NCI-H82 (cell line): ENCODE measurements around the gene FGD6.

Experiments
- DNase-seq: peaks from one replicate; lab custom pipeline; 2025; lab: John Stamatoyannopoulos, UW

FGD6 gene

DNA sequence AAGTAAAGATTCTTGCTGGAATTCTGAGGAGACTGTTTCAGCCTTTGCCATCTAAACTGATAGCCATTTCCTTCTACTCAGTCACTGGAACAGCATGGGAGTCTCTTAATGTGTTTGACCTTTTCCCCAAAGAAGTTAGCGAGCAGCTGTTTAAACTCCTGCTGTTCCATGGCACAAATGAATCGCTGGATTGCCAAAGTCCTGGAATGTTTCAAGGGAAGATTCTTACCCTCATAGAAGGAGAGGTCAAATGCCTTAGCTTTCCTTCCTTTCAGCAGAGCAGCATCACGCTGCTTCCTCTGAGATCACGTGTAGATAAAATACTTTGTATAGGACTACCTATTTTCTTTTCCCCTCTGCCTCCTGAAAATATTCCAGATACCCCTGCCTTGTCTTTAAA lies 133.3 kb downstream of the FGD6 start:
- DNase-seq, result peak; percentile 8

- DNase-seq, result no peak
These were observed 133.8 kb downstream of the FGD6 start for GRCh38 chr12:95083471-95083870.

DNA sequence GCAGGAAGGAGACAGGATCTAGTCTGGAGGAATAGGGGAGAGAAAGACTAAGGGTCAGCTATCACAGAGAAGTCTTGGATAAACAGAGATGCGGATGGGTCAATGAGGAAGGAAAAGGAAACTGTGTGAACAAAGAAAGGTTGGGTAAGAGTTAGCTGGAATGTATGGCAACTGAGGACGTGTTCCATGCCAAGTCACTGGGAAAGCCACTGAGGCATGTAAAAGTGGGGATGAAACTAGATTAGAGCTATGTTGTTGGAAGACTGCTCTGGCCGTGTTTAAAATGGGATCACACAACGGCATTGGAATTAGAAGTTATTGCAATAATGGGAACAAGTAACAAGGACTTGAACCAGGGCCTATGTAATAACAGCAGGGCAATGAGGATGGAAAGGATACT lies 139.9 kb downstream of the FGD6 start:
- no peak for DNase-seq

DNA sequence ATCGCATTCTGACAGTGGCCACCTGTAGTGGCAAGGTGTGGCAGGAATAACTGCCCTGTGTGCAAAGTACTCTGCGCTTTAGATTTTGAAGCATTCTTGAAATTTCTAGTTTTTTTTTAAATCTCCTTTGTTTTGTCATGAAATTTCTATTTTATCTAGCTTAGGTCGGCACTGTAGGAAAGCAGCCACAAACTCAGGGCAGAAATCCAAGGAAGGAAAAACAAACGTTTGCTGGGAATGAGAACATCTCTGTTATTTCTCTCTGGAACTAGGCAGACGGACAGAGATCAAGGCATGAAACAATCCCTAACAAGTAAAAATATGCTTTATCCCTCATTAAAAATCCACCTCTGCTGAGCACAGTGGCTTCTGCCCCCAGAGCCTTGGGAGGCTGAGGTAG lies 142.5 kb downstream of the FGD6 start:
- no peak for DNase-seq

- DNase-seq, result no peak
These were observed 143.4 kb downstream of the FGD6 start for GRCh38 chr12:95073698-95074520.

GRCh38 chr12:95072900-95073697 lies 144.2 kb downstream of the FGD6 start, which contains the start of gene NR2C1:
NR2C1 (minus strand) TSS chr12:95073618; CDS start chr12:95067384, 6,234 bp downstream.
- peak; percentile 98 for DNase-seq

DNA sequence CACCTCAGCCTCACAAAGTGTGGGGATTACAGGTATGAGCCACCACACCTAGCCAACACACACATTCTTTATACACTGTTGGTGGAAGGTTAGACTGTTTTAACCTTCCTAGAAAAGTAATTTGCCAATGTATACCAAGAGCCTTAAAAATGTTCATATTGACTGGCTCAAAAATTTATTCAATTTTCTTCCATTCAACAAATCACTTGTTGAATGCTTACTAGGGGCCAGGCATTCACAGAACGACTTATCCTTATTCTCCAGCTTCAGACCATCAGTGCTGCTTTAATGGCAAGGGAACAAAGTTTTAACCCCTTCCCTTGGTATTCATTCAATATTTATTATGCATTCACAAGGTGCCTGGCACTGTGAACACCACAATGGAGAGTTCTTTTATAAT lies 146.9 kb downstream of the FGD6 start:
- no peak for DNase-seq

- DNase-seq, result no peak
These were observed 151.0 kb downstream of the FGD6 start for GRCh38 chr12:95066091-95066855.

GRCh38 chr12:95060951-95061350 lies 156.3 kb downstream of the FGD6 start:
- no peak for DNase-seq

DNA sequence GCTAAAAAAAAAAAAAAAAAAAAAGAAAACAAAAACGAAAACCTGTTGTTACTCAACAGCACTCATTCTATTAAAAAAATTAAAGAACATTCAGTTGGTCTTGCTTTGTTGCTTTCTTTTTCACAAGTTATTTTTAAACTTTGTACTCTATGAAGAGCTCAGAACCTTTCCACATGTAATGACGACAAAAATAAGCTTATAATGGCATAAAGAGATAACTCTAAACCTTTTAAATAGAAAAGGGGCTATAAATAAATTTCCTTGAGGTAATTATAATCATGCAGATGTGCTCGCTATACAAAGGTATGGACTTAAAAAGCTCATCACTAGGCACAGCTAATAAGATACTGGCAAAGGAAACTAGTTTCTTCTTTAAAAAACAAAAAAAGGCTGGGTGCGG lies 157.3 kb downstream of the FGD6 start:
- no peak for DNase-seq

- no peak for DNase-seq
These were observed 159.8 kb downstream of the FGD6 start for GRCh38 chr12:95057424-95057823.

- peak; percentile 56 for DNase-seq
These were observed 162.2 kb downstream of the FGD6 start for GRCh38 chr12:95055057-95055456.

DNA sequence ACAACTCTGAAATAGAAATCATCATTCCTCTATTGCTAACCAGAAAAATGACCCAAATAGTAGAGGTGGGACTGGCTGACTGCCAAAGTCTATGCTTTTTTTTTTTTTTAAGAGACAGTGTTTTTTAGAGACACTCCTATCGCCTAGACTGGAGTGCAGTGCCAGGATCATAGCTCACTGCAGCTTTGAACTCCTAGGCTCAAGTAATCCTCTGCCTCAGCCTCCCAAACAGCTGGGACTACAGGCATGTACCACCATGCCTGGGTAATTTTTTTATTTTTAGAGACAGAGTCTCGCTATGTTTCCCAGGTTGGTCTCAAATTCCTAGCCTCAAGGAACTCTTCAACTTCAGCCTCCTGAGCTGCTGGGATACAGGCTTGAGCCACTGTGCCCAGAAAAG lies 163.1 kb downstream of the FGD6 start:
- DNase-seq, result peak; percentile 70

DNA sequence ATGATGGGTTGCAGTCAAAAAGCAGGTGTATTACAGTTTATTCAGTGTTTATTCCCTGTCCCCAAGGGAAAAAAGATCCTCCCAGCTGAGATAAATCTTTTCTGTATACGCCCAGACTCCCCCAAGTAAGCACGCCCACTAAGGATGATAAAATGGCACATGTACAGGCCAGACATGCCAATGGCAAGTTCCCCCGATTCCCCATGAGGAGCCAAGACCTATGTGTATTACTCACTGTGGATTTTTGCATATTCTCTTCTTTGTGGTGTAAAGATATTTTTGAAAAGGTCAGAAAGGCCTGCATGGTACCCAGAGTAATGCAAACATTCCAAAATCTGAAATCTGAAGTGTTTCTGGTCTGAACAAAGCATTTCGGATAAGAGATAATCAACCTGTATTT lies 166.0 kb downstream of the FGD6 start:
- DNase-seq, result no peak

DNA sequence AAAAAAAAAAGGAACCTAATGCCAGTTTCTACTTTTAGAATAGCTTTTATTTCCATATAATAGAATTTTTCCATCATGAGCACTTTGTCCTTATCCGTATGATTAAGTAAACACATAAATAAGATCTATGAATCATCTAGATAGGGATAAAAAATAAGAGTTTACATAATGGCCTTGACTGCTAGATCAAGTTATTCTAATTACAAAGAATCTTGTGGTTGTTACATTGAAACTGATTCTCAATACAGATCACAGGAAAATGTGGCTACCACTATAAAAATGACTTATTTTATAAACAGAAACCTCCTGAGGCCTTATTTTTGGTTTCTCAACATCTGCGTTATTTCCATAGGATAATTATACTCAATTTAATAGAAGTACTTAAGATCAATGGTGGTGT lies 179.4 kb downstream of the FGD6 start:
- DNase-seq, result no peak

DNA sequence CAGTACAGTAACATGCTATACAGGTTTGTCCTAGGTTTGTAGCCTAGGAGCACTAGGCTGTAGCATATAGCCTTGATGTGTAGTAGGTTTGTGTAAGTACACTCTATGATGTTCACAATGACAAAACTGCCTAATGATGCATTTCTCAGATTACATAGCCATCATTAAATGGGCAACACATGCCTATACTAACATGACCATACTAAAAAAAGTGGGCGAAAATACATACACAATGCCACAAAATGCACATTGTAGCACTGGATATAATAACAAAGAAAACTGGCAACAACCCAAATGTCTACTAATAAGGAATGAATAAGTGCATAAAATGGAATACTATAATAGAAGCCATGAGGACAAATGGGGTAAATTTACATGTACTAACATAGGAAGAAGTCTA lies 182.5 kb downstream of the FGD6 start:
- no peak for DNase-seq
